Measurements from ENCODE around the gene TERB1.
"Not testable (repeated sequence)": the region's sequence is repeated elsewhere in the genome, so short reads cannot be mapped to it uniquely, and the experiment has no call there.

Gene TERB1

DNA sequence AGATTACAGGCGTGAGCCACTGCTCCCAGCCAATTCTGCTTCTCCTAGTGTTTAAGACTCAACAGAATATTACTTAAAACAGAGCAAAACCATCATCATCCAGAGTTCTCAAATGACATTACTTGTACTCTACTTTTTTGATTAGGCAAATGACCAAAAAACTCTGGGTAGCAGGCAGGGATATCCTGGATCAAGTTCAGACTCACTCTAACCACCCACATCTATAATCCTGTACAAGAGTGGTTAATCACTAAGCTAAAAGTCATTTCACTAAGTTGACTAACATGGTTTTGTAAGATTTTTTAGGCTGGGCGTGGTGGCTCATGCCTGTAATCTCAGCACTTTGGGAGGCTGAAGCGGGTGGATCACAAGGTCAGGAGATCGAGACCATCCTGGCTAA is 22.6 kb upstream of the TERB1 start:
- peaks cover 85% of the 10 kb centered on the region for H3K36me3 ChIP-seq (ENCODE audit: control insufficient read depth, insufficient read depth, low read length)

DNA sequence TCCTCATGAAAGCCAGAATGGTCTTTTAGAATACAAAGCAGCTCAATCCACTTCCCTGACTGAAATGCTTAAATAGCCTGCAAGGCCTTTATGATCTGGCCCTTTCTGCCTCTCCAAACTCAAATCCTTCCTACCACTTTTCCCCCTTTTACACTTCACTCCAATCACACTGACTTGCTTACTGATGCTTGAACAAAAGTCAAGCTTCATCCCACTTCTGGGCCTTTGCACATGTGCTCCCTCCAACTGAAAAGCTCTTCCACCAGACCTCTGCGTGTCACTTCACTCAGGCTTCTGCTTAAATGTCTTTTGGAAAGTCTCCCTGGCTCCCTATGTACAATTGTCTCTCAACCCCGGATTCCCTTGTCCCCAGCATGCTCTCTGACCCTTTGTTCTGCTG is 13.3 kb upstream of the TERB1 start:
- no peaks in the 10 kb centered on the region for H3K4me1 ChIP-seq (ENCODE audit: control insufficient read depth, insufficient read depth, low read length, poor library complexity, severe bottlenecking)
- WGBS, 2 experiments (ENCODE audit: insufficient coverage in 2 of 2) = 86 to 100% methylated on average over 2 of the region's 2 CpGs
- no peak overlapping the region for H3K4me3 ChIP-seq (ENCODE audit: extremely low read depth, insufficient read depth, low read length, poor library complexity, severe bottlenecking)
- H3K36me3 ChIP-seq (ENCODE audit: control insufficient read depth, insufficient read depth, low read length) = peaks cover 84% of the 10 kb centered on the region
- H3K27ac ChIP-seq (ENCODE audit: low read depth, low read length, severe bottlenecking) = no peak overlapping the region
- H3K9me3 ChIP-seq (ENCODE audit: control insufficient read depth, low read length) = no peaks in the 10 kb centered on the region

More for the DNA sequence above, 22.6 kb upstream of the TERB1 start:
- Histone ChIP-seq H3K27ac (ENCODE audit: low read depth, low read length, severe bottlenecking) (no peak overlapping the region), H3K4me1 (ENCODE audit: control insufficient read depth, insufficient read depth, low read length, poor library complexity, severe bottlenecking) (no peaks in the 10 kb centered on the region), H3K9me3 (ENCODE audit: control insufficient read depth, low read length) (no peaks in the 10 kb centered on the region), H3K4me3 (ENCODE audit: extremely low read depth, insufficient read depth, low read length, poor library complexity, severe bottlenecking) (no peak overlapping the region)
- WGBS, 2 experiments (ENCODE audit: insufficient coverage in 2 of 2) = 100% methylated on average over 1 to 2 of the region's 4 CpGs

DNA sequence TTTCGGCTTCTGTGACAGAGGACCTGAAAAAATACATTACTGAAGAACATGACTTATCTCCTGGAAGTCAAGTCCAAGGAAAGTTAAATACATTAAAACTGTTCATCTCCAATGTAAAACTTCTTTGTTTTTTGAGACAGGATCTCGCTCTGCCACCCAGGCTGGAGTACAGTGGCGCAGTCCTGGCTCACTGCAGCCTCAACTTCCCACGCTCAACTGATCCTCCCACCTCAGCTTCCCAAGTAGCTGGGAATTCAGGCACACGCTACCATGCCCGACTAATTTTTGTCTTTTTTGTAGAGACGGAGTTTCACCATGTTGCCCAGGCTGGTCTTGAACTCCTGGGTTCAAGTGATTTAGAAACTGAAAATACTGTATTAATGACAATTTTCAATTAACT is 9.7 kb upstream of the TERB1 start:
- Histone ChIP-seq H3K36me3 (ENCODE audit: control insufficient read depth, insufficient read depth, low read length) (peaks cover 82% of the 10 kb centered on the region), H3K4me1 (ENCODE audit: control insufficient read depth, insufficient read depth, low read length, poor library complexity, severe bottlenecking) (no peaks in the 10 kb centered on the region), H3K9me3 (ENCODE audit: control insufficient read depth, low read length) (no peaks in the 10 kb centered on the region), H3K4me3 (ENCODE audit: extremely low read depth, insufficient read depth, low read length, poor library complexity, severe bottlenecking) (no peak overlapping the region), H3K27ac (ENCODE audit: low read depth, low read length, severe bottlenecking) (no peak overlapping the region)
- 93 to 100% methylated on average over 4 to 5 of the region's 7 CpGs for WGBS, 2 experiments (ENCODE audit: insufficient coverage in 2 of 2)

DNA sequence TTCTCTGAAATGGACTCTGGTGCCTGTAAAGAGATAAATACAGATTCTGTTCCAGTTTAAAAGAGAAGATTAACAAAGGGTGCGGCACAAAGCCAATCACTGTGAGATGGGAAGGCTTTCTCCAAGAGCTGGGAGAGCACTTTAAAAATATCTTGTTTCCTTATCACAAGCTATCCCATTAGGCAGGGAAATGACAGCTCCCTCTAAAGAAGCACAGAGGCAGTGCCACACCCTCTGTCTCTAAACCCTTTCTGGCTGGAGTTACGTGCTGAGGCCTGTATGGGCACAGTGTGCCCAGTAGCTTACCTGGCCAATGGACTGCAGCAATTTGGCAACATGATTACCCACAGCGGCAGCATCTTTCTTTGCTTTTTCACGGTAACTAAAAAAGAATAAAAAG is 9.0 kb upstream of the TERB1 start:
- 94 to 100% methylated on average over 1 to 3 of the region's 4 CpGs for WGBS, 2 experiments (ENCODE audit: insufficient coverage in 2 of 2)
- Histone ChIP-seq H3K4me3 (ENCODE audit: extremely low read depth, insufficient read depth, low read length, poor library complexity, severe bottlenecking) (no peak overlapping the region), H3K27ac (ENCODE audit: low read depth, low read length, severe bottlenecking) (no peak overlapping the region), H3K9me3 (ENCODE audit: control insufficient read depth, low read length) (no peaks in the 10 kb centered on the region), H3K36me3 (ENCODE audit: control insufficient read depth, insufficient read depth, low read length) (peaks cover 83% of the 10 kb centered on the region), H3K4me1 (ENCODE audit: control insufficient read depth, insufficient read depth, low read length, poor library complexity, severe bottlenecking) (no peaks in the 10 kb centered on the region)

DNA sequence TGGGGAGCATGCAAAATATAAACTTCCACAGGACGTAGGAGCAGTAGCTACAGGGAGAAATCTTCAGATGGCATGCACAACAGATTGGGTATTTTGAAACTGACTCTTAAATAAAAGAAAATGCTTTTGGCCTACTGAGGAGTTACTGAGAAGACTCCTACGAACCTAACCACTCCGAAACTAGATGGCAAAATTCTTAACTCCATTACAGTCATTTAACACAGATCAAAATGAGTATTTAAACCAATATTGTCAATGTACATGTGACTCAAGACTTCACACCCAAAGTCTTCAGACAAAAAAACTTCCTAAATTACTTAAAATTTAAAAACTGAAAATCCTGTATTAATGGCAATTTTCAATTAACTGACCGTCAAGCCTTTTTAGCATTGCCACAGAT is 8.4 kb upstream of the TERB1 start:
- no peaks in the 10 kb centered on the region for H3K9me3 ChIP-seq (ENCODE audit: control insufficient read depth, low read length)
- H3K27ac ChIP-seq (ENCODE audit: low read depth, low read length, severe bottlenecking) = no peak overlapping the region
- no peaks in the 10 kb centered on the region for H3K4me1 ChIP-seq (ENCODE audit: control insufficient read depth, insufficient read depth, low read length, poor library complexity, severe bottlenecking)
- H3K36me3 ChIP-seq (ENCODE audit: control insufficient read depth, insufficient read depth, low read length) = peaks cover 87% of the 10 kb centered on the region
- 83 to 100% methylated on average over 1 to 2 of the region's 4 CpGs for WGBS, 2 experiments (ENCODE audit: insufficient coverage in 2 of 2)
- H3K4me3 ChIP-seq (ENCODE audit: extremely low read depth, insufficient read depth, low read length, poor library complexity, severe bottlenecking) = no peak overlapping the region

DNA sequence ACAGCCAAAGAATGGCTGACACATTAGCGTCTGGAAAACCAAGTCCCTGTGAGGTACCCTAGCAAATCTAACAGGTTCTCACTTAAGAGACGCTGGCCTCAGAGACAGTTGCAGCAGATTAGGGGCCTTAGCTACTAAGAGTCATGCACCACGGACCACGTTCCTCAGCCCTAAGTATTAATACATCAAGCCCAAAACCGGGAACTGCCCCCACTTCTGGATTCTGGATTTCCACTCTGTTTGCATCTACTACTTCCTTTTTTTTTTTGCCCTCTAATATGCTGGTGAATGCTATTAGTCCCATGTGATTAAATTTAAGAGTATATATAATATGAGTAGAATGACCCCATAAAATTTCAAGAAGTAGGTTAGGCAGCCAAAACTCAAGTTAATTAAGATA is 775 bp upstream of the TERB1 start:
- H3K4me1 ChIP-seq (ENCODE audit: control insufficient read depth, insufficient read depth, low read length, poor library complexity, severe bottlenecking) = no peaks in the 10 kb centered on the region
- H3K27ac ChIP-seq (ENCODE audit: low read depth, low read length, severe bottlenecking) = no peak overlapping the region
- 86 to 98% methylated on average over 2 to 4 of the region's 5 CpGs for WGBS, 2 experiments (ENCODE audit: insufficient coverage in 2 of 2)
- no peaks in the 10 kb centered on the region for H3K9me3 ChIP-seq (ENCODE audit: control insufficient read depth, low read length)
- no peak overlapping the region for H3K4me3 ChIP-seq (ENCODE audit: extremely low read depth, insufficient read depth, low read length, poor library complexity, severe bottlenecking)
- H3K36me3 ChIP-seq (ENCODE audit: control insufficient read depth, insufficient read depth, low read length) = peaks cover 47% of the 10 kb centered on the region

DNA sequence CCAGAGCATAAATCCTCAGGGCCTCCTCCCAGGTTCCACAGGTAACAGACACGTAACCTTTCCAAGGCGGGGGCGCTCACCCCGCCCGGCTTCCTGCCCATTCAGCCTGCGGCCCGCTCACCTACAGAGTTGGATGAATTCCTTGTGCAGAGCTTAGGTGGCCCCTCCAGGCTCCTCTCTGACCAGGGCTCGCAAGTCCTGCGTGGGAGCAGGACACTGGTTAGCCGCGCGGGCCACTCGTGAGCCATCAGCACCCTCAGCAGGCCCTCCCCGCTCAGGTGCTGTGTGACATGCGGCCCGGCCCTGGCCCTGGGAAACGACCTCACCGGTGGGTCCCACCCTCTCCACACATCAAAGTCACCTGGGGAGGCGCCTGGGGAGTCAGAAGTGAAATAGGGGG is 528 bp downstream of the TERB1 start:
- Histone ChIP-seq H3K9me3 (ENCODE audit: control insufficient read depth, low read length) (no peaks in the 10 kb centered on the region), H3K4me3 (ENCODE audit: extremely low read depth, insufficient read depth, low read length, poor library complexity, severe bottlenecking) (no peak overlapping the region), H3K4me1 (ENCODE audit: control insufficient read depth, insufficient read depth, low read length, poor library complexity, severe bottlenecking) (no peaks in the 10 kb centered on the region), H3K36me3 (ENCODE audit: control insufficient read depth, insufficient read depth, low read length) (peaks cover 36% of the 10 kb centered on the region), H3K27ac (ENCODE audit: low read depth, low read length, severe bottlenecking) (no peak overlapping the region)
- WGBS, 2 experiments (ENCODE audit: insufficient coverage in 2 of 2) = 96 to 98% methylated on average over 11 to 14 of the region's 19 CpGs

DNA sequence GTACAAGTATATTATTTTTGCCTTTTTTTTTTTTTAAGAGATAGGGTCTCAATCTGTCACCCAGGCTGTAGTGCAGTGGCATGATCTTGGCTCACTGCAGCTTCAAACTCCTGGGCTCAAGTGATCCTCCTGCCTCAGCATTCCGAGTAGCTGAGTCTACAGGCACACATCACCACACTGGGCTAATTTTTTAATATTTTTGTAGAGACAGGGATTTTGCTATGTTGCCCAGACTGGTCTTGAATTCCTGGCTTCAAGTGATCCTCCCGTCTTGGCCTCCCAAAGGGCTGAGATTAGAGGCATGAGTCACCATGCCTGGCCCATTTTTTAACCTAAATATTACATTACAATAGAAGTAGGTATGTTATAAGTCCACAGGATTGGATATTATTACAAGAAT is 3.2 kb downstream of the TERB1 start:
- Histone ChIP-seq H3K4me3 (ENCODE audit: extremely low read depth, insufficient read depth, low read length, poor library complexity, severe bottlenecking) (no peak overlapping the region), H3K9me3 (ENCODE audit: control insufficient read depth, low read length) (no peaks in the 10 kb centered on the region), H3K27ac (ENCODE audit: low read depth, low read length, severe bottlenecking) (no peak overlapping the region), H3K36me3 (ENCODE audit: control insufficient read depth, insufficient read depth, low read length) (peaks cover 10% of the 10 kb centered on the region), H3K4me1 (ENCODE audit: control insufficient read depth, insufficient read depth, low read length, poor library complexity, severe bottlenecking) (no peaks in the 10 kb centered on the region)
- WGBS, 2 experiments (ENCODE audit: insufficient coverage in 2 of 2) = no CpG with 5 or more reads among the region's 2 CpGs

DNA sequence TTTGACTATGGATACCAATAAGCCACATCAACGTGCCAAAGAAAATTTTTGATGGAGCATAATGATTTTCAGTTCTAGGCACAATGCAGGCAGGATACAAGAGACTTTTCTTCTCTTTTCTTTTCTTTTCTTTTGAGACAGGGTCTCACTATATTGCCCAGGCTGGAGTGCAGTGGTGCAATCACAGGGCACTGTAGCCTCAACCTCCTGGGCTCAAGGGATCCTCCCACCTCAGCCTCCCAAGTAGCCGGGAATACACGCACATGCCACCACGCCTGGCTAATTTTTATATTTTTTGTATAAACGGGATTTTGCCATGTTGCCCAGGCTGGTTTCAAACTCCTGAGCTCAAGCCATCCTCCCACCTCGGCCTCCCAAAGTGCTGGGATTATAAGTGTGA is 7.4 kb downstream of the TERB1 start:
- not testable (repeated sequence) for H3K4me1 ChIP-seq (ENCODE audit: control insufficient read depth, insufficient read depth, low read length, poor library complexity, severe bottlenecking); H3K9me3 ChIP-seq (ENCODE audit: control insufficient read depth, low read length); H3K27ac ChIP-seq (ENCODE audit: low read depth, low read length, severe bottlenecking); H3K4me3 ChIP-seq (ENCODE audit: extremely low read depth, insufficient read depth, low read length, poor library complexity, severe bottlenecking); H3K36me3 ChIP-seq (ENCODE audit: control insufficient read depth, insufficient read depth, low read length)
- 67 to 94% methylated on average over 1 to 5 of the region's 6 CpGs for WGBS, 2 experiments (ENCODE audit: insufficient coverage in 2 of 2)

DNA sequence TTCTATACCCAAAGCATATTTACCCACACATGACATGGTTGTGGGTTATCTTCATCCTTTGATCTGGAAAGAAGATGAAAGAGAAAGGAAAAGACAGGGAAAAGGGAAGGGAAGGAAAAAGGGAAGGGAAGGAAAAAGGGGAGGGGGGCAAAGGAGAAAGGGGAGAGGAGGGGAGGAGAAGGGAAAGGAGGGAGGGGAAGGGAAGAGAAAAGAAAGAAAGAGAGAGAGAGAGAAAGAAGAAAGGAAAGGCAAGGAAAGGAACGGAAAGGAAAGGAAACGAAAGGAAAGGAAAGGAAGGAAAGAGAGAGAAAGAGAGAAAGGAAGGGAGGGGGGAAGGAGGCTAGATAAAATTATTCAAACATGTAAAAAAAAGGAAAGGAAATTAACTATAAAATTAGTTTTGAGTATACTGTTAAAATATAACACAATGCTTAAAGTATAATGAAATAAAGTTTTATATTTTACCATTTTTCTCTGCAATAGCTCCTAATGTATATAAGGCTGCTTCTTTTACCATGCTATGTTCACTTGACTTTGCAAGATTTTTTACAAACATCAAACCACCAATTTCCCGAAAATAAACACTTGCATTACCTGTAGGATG is 11.2 kb downstream of the TERB1 start:
- 85 to 95% methylated on average over 2 of the region's 3 CpGs for WGBS, 2 experiments (ENCODE audit: insufficient coverage in 2 of 2)
- Histone ChIP-seq H3K4me1 (ENCODE audit: control insufficient read depth, insufficient read depth, low read length, poor library complexity, severe bottlenecking) (no peaks in the 10 kb centered on the region), H3K4me3 (ENCODE audit: extremely low read depth, insufficient read depth, low read length, poor library complexity, severe bottlenecking) (no peak overlapping the region), H3K9me3 (ENCODE audit: control insufficient read depth, low read length) (no peaks in the 10 kb centered on the region), H3K27ac (ENCODE audit: low read depth, low read length, severe bottlenecking) (no peak overlapping the region), H3K36me3 (ENCODE audit: control insufficient read depth, insufficient read depth, low read length) (no peaks in the 10 kb centered on the region)

DNA sequence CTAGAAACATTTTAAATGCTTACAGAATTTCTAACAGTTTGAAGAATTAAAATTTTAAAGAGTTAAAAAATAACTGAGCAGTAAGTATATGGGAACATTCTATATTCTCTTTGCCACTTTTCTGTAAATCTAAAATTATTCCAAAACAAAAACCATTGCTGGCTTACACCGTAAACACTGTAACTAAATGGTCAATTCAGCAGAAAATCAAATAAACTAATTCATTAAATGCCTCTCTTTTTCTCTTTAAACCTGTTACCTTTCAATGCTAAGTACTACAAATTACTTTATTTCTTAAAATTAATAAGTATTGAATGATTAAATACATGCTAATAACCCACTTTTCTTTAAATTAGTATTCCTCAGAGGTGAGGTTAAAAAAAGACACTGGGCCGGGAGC is 14.0 kb downstream of the TERB1 start:
- H3K4me3 ChIP-seq (ENCODE audit: extremely low read depth, insufficient read depth, low read length, poor library complexity, severe bottlenecking) = no peak overlapping the region
- 94 to 95% methylated on average over 2 of the region's 2 CpGs for WGBS, 2 experiments (ENCODE audit: insufficient coverage in 2 of 2)
- no peaks in the 10 kb centered on the region for H3K36me3 ChIP-seq (ENCODE audit: control insufficient read depth, insufficient read depth, low read length)
- H3K4me1 ChIP-seq (ENCODE audit: control insufficient read depth, insufficient read depth, low read length, poor library complexity, severe bottlenecking) = no peaks in the 10 kb centered on the region
- H3K9me3 ChIP-seq (ENCODE audit: control insufficient read depth, low read length) = no peaks in the 10 kb centered on the region
- no peak overlapping the region for H3K27ac ChIP-seq (ENCODE audit: low read depth, low read length, severe bottlenecking)
